Calu3 (cell line): ENCODE measurements around the gene CPE. TPM values are rescaled to one million over a fixed set of nuclear protein-coding genes. Genes with fewer than 3 reads are reported as not detected.
"Not testable (repeated sequence)": the region's sequence is repeated elsewhere in the genome, so short reads cannot be mapped to it uniquely, and the experiment has no call there.

ENCODE experiments used
- BruUV-seq: library from RNA; stranded (reverse); fragments of 400-500 nt; replicated peaks from 2 replicates; lab custom pipeline; 2021; lab: Mats Ljungman, UMichigan
- CTCF ChIA-PET: fragments of 300-600 bp; sonication (Branson Sonifier 250); formaldehyde crosslinking; loops from one replicate; lab custom pipeline; 2022; ENCODE audit warnings: antibody characterized with exemption; lab: Charles Lee
- DNase-seq: peaks from one replicate; pipeline ENCODE4 v3.0.0; 2022
- H3K27ac Mint-ChIP-seq: one replicate; pipeline ENCODE4 v1.8.0; 2022; ENCODE audit warnings: mixed read lengths; ENCODE audit not compliant: unreplicated experiment
- H3K27me3 Mint-ChIP-seq: one replicate; pipeline ENCODE4 v1.8.0; 2022; ENCODE audit warnings: mixed read lengths; ENCODE audit not compliant: unreplicated experiment
- H3K36me3 Mint-ChIP-seq: one replicate; pipeline ENCODE4 v1.8.0; 2022; ENCODE audit warnings: mild to moderate bottlenecking, moderate library complexity, mixed read lengths; ENCODE audit not compliant: insufficient read depth, unreplicated experiment
- H3K4me1 Mint-ChIP-seq: one replicate; pipeline ENCODE4 v1.8.0; 2022; ENCODE audit warnings: mild to moderate bottlenecking, low read depth, mixed read lengths; ENCODE audit not compliant: unreplicated experiment
- H3K4me3 Mint-ChIP-seq: one replicate; pipeline ENCODE4 v1.8.0; 2022; ENCODE audit warnings: mild to moderate bottlenecking, low read depth, moderate library complexity, mixed read lengths; ENCODE audit not compliant: unreplicated experiment
- H3K9me3 Mint-ChIP-seq: one replicate; pipeline ENCODE4 v1.8.0; 2022; ENCODE audit warnings: low read depth, mixed read lengths; ENCODE audit not compliant: unreplicated experiment
- CTCF ChIP-seq: fragments of 200-600 bp; IDR thresholded peaks from one replicate; pipeline ENCODE4 v1.8.0; 2022; ENCODE audit warnings: antibody characterized with exemption; ENCODE audit not compliant: unreplicated experiment
- intact Hi-C: fragments of 100-400 bp; cut with micrococcal nuclease; formaldehyde crosslinking; loops from one replicate; pipeline ENCODE4 v1.10.0; 2022; ENCODE audit not compliant: unreplicated experiment
- total RNA-seq: library from RNA; stranded (reverse); gene quantifications from 2 replicates; pipeline ENCODE4 v1.2.3, GENCODE V29; 2022

CPE gene
- total RNA-seq, 1 experiment from 2014 or later: 4.7 TPM

- Mint-ChIP-seq H3K4me1 (peaks cover 10% of the 10 kb centered on the region), H3K9me3 (peaks cover 2% of the 10 kb centered on the region), H3K27me3 (no peaks in the 10 kb centered on the region), H3K27ac (no peak overlapping the region), H3K4me3 (no peak overlapping the region), H3K36me3 (peaks cover 3% of the 10 kb centered on the region)
- BruUV-seq: no TSS peak
- DNase-seq: no peak
- intact Hi-C loops: no loop called here
- CTCF ChIA-PET: no interaction called here
- no peak for TF ChIP-seq CTCF
Observed at GRCh38 chr4:165478260-165478659, 99.5 kb downstream of the CPE start.

DNA sequence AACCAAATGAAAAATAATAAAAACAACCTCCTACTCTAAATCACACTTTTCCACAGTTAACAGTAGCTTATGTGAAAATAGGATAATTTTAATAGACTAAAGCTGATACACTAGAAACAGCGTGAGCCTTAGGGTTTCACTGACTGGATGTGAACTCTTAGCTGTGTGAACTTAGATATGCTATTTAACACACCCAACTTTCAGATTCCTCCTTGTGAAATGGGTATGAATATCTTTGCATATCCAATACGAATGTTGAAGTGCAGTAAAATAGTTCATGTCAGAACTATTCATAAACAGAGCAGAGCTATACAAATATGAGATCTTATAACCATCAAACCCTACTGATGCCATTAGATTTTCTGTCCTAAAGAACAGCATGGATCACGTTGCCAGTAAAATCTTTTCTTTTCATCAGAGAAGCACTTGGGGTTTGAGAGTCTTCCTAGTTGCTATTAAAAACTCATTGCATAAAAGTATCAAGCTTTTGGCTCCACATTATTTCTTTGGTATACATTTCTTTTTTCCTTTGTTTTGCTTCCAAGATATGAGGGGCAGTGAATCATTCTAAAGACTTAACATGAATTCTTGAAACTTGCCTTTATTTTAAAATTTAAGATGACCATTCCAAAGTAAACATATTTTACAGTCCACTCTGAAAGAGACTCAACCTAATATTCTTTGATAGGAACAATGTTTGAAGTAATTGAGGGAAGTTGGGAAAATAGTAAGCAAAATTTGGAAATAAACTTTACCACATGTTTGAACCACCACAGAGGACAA lies 102.4 kb downstream of the CPE start:
- CTCF ChIA-PET: no interaction called here
- peaks cover 1% of the 10 kb centered on the region for H3K4me1 Mint-ChIP-seq

GRCh38 chr4:165489786-165490185 lies 111.0 kb downstream of the CPE start:
- H3K27me3 Mint-ChIP-seq: no peaks in the 10 kb centered on the region

More for the DNA sequence above, 102.4 kb downstream of the CPE start:
- intact Hi-C loops: no loop called here
- Mint-ChIP-seq H3K27ac (no peak overlapping the region), H3K36me3 (peaks cover 3% of the 10 kb centered on the region), H3K27me3 (no peaks in the 10 kb centered on the region), H3K9me3 (no peaks in the 10 kb centered on the region), H3K4me3 (no peak overlapping the region)
- no peak for DNase-seq
- BruUV-seq: no TSS peak
- no peak for TF ChIP-seq CTCF

DNA sequence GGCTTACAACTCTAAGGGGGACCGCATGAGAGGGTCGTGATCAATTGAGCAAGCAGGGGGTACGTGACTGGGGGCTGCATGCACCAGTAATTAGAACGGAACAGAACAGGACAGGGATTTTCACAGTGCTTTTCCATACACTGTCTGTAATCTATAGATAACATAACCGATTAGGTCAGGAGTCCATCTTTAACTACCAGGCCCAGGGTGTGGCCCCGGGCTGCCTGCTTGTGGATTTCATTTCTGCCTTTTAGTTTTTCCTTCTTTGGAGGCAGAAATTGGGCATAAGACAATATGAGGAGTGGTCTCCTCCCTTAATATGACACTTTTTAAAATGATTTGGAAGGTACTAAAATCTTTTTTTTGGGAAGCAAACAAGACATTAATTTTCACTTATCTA lies 113.8 kb downstream of the CPE start:
- CTCF ChIA-PET, BruUV-seq, H3K27me3 Mint-ChIP-seq, H3K27ac Mint-ChIP-seq, DNase-seq, H3K4me1 Mint-ChIP-seq, H3K4me3 Mint-ChIP-seq, H3K9me3 Mint-ChIP-seq, H3K36me3 Mint-ChIP-seq: not testable (repeated sequence)
- intact Hi-C loops: loop anchor here (2.0 to 10.0 kb wide), 4 partner anchors 600 to 1102 kb away; no protein-coding TSS in a partner anchor

More at GRCh38 chr4:165489786-165490185, 111.0 kb downstream of the CPE start:
- H3K27ac Mint-ChIP-seq: no peak overlapping the region
- H3K36me3 Mint-ChIP-seq: no peaks in the 10 kb centered on the region
- no peak for TF ChIP-seq CTCF
- CTCF ChIA-PET: no interaction called here
- no TSS peak for BruUV-seq
- H3K9me3 Mint-ChIP-seq: no peaks in the 10 kb centered on the region
- H3K4me3 Mint-ChIP-seq: no peak overlapping the region
- intact Hi-C loops: loop anchor here (5.0 to 10.0 kb wide), 2 partner anchors 673 to 765 kb away; no protein-coding TSS in a partner anchor
- peaks cover 8% of the 10 kb centered on the region for H3K4me1 Mint-ChIP-seq
- no peak for DNase-seq
